OCI-LY1 (cell line): Measurements from ENCODE around the gene DIAPH2.

Source experiments
- EZH2 ChIP-seq: fragments of 200-600 bp; sonication (generic), shearing (Covaris generic); IDR thresholded peaks from 2 replicates; pipeline ENCODE4 v1.8.0; 2017; ENCODE audit warnings: borderline replicate concordance, mixed run types, mild to moderate bottlenecking, antibody characterized with exemption, low read length, moderate library complexity, mixed read lengths
- TF ChIP-seq, protein P1 (sequence below): fragments of 200-600 bp; sonication (generic), shearing (Covaris generic); IDR thresholded peaks from 2 replicates; pipeline ENCODE4 v1.5.1; 2017; ENCODE audit warnings: mild to moderate bottlenecking, antibody characterized with exemption, low read length, moderate library complexity, mixed read lengths

DNA sequence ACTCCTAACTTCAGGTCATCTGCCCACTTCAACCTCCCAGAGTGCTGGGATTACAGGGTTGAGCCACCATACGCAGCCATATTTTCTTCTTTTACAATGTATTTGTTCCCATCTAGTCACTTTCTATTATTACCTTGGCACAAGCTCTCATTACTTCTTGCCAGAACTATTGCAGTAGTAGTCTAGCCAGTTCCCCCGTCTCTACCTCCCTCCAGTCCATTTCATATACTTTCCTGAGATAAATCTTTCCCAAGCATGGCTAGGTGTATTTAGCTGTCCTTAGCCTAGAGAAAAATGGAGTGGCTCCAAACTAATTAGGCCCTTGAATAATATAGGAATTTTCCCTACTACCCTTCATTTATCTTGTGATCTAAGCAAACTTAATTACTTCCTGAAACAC lies 611.3 kb downstream of the DIAPH2 start:
- TF ChIP-seq, protein P1, sequence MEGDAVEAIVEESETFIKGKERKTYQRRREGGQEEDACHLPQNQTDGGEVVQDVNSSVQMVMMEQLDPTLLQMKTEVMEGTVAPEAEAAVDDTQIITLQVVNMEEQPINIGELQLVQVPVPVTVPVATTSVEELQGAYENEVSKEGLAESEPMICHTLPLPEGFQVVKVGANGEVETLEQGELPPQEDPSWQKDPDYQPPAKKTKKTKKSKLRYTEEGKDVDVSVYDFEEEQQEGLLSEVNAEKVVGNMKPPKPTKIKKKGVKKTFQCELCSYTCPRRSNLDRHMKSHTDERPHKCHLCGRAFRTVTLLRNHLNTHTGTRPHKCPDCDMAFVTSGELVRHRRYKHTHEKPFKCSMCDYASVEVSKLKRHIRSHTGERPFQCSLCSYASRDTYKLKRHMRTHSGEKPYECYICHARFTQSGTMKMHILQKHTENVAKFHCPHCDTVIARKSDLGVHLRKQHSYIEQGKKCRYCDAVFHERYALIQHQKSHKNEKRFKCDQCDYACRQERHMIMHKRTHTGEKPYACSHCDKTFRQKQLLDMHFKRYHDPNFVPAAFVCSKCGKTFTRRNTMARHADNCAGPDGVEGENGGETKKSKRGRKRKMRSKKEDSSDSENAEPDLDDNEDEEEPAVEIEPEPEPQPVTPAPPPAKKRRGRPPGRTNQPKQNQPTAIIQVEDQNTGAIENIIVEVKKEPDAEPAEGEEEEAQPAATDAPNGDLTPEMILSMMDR, result no peak
- no peak for TF ChIP-seq EZH2
